Epithelial cell of proximal tubule (primary cell): ENCODE results near the gene LGALS3. TPM values are rescaled to one million over a fixed set of nuclear protein-coding genes. Genes with fewer than 3 reads are reported as not detected.

Experiments used
- DNase-seq: peaks from one replicate; pipeline ENCODE4 v3.0.0-alpha.2; 2011; ENCODE audit warnings: low read depth
- H3K4me3 ChIP-seq: 2 replicates; pipeline ENCODE4 v1.5.1; 2011; ENCODE audit warnings: low read depth, mild to moderate bottlenecking, low read length
- CTCF ChIP-seq: conservative IDR thresholded peaks from 2 replicates; pipeline ENCODE4 v1.5.1; 2012; ENCODE audit warnings: low read depth, mild to moderate bottlenecking, low read length
- total RNA-seq: library from RNA; depleted of rRNA; stranded (reverse); fragments of >200 nt; gene quantifications from 2 replicates; pipeline ENCODE4 v1.2.3, GENCODE V29; 2015

Gene LGALS3
- total RNA-seq, 1 donor from 2014 or later = 70.4 TPM

GRCh38 chr14:55180434-55180833 lies 51.4 kb downstream of the LGALS3 start:
- H3K4me3 ChIP-seq = no peak overlapping the region
- no peak for TF ChIP-seq CTCF
- no peak for DNase-seq

GRCh38 chr14:55188686-55189295 lies 59.7 kb downstream of the LGALS3 start:
- H3K4me3 ChIP-seq = no peak overlapping the region

GRCh38 chr14:55190906-55191202 lies 61.8 kb downstream of the LGALS3 start:
- DNase-seq = no peak
- H3K4me3 ChIP-seq = peak overlapping the region; percentile 86
- TF ChIP-seq CTCF = no peak

More at GRCh38 chr14:55188686-55189295, 59.7 kb downstream of the LGALS3 start:
- DNase-seq = no peak
- TF ChIP-seq CTCF = no peak

GRCh38 chr14:55191203-55192053 lies 62.4 kb downstream of the LGALS3 start, which contains the start of gene DLGAP5:
TSS of gene DLGAP5 (minus strand) at chr14:55191585. CDS start at chr14:55189179, 2,406 bp downstream.
- H3K4me3 ChIP-seq = peak within 1 kb of the TSS; percentile 86
- TF ChIP-seq CTCF = no peak
- peak; percentile 84 for DNase-seq

- no peak for TF ChIP-seq CTCF
- peak overlapping the region; percentile 86 for H3K4me3 ChIP-seq
- DNase-seq = no peak
Measured at GRCh38 chr14:55192054-55192621, 63.1 kb downstream of the LGALS3 start.

GRCh38 chr14:55194656-55195355 lies 65.8 kb downstream of the LGALS3 start:
- no peak for TF ChIP-seq CTCF
- H3K4me3 ChIP-seq = no peak overlapping the region
- DNase-seq = no peak

Other genes starting within 250 kb of the LGALS3 start
- gene GCH1, start 226.4 kb upstream of the LGALS3 start, total RNA-seq = 13.5 and 15.0 TPM in 2 replicates
- 18.9 and 19.6 TPM in 2 replicates for gene WDHD1, start 102.2 kb upstream of the LGALS3 start, total RNA-seq
- gene SOCS4, start 102.0 kb upstream of the LGALS3 start, total RNA-seq = 11.9 and 13.0 TPM in 2 replicates
- 70.9 and 178 TPM in 2 replicates for gene MAPK1IP1L, start 77.6 kb upstream of the LGALS3 start, total RNA-seq
- 58.4 and 68.8 TPM in 2 replicates for gene DLGAP5, start 62.3 kb downstream of the LGALS3 start, total RNA-seq
- 14.8 and 21.3 TPM in 2 replicates for gene FBXO34, start 142.2 kb downstream of the LGALS3 start, total RNA-seq